Embryonic facial prominence (tissue), 1 donor: ENCODE measurements around the gene APBA1.

ENCODE experiments used
- DNase-seq: peaks from one replicate; pipeline ENCODE4 v3.0.0-alpha.2; 2016; ENCODE audit errors: extremely low spot score

APBA1 gene

DNA sequence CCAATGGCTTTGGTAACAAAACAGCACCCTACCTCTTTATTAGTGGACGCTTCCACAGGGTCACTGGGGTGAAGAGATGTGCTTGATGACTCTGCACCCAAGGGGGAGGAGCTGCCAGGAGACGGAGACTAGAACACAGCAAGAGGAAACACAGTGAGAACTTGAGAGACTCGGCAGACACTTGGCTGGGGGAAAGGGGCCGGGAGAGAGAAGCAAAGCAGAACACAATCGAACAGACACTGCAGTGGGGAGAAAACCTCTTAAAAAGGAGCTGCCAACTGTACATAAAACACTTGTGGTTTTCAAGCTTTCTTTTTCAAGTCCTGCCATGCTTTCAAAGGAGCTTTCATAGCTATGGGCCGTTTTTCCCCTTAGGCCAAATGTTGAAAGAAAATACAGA, 196.2 kb downstream of the APBA1 start:
- DNase-seq: no peak

DNA sequence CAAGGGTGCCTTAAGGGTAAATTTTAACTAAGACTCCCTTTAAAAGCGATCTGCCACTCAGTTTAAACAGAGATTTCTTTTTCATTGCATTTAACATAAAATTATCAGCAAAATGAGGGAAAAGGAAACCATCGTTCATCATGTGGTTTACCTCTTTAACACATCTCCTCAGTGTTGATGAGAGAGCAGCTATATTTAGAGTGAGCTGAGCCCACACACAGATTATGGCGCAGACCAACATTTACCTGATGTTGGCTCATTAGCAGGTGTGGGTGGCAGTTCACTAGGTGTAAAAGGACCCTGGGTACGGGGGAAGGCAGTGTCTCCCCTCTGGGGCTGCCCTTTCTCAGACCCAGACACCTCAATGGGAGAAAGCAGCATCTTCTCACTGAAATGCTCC, 197.3 kb downstream of the APBA1 start:
- no peak for DNase-seq

DNA sequence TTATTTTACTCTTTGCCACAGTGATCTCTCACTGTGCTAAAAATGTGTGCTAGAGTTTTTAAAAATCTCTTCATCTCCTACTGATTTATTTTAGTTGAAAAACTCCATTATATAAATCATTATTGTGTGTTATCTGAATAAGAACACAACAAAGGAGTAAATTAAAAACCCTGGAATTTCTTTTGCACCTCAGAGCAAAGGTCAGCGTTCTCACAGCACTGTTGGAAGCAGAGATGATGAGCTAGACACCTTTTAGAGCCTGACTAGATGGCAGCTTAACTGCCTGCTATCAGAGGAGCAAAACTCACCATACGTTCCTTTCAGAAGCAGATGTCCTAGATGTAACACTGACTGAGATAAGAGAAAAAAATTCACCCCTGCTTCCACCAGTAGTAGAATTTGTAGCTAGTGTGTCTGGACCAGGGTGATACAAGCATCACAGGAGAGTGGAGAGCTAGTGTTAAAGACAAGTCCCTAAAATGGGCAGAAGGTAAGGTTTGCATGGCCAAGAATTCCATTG, 200.0 kb downstream of the APBA1 start:
- no peak for DNase-seq

DNA sequence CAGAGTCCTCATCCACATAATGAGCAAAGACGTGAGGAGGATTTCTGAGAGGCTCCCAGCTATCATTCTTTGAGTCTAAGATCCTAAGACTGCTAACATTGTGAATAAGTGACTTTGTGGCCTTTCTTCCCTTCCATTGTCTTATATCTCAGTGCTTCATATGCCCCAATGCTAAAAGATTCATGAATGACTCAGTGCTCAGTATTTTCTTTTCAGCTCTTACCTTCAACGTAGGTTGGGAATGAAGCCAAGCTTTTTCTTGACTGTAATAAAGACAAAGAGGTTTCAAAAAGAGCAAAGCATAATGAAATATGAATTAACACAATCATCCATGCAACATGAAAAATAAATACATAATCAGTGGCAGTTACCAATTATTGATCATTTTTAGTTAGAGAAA, 200.7 kb downstream of the APBA1 start:
- DNase-seq: no peak

DNA sequence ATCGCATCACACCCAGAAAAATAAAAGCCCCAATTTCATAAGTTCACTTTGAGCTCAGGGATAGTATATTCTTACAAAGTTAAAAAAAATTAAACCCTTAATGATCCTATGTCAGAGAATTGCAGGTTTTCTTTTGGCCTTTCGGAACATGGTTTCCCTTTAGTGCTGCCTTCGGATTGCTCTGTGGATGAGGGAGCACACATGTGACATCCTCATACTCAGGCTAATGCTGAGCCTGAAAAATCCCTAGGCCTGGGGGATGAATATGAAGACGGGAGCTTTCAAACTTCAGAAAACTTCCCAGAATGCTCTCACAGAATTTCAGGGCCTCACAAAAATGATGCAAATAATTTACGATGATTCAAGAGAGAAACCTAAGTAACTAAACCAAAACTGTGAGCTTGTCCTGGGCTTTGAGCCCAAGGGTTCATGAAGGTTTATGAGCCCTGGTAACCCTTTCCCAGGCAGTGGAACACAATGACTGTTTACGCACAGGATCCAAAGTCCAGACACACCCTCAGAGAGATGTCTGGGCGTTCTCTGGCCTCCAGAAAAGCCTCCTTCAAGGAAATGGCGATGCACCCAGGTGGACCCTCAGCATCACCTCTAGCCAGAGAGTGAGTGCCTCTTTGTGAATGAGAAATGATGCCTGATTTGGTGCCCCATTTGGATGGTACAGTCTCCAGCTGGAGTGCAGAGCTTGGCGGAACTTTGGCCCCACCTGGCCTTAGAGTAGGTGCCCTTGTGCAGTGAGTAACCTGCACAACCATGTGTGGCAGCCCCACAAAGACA, 201.8 kb downstream of the APBA1 start:
- no peak for DNase-seq

DNA sequence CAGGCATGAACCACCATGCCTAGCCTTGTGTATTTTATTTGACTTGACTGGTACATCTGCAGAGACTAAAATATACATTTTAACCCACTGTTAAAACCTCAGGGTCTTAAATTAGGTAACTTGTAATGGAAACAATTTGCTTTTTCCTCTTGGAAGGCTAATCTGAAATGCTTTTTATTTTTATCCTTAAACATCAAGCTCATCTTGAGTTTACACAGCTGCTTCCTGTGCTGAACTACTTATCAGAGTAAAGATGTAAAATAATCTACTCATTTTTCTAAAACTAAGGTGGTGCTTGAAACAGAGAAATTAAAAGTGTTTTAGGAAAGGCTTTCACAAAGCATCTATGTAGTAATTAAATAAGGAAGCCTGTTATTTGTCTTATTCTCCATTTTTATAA, 203.0 kb downstream of the APBA1 start:
- DNase-seq: no peak

DNA sequence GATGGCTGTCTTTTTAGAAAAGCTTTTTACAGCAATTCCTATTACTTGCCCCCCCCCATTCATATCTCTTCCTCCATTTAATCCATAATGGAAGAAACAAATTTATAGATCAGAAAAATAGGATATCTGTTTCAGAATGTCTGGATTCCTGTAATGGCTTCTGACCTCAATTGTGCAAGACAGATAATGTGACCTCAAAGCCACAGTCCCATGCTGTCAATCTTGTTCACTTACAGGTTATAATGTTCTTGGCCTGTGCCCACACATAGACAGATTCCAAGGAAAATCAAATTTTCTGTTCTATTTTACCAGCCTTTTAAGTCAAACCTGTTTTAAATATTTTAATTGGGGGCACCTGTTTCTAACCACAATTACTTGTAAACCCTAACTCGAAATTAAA, 203.8 kb downstream of the APBA1 start:
- no peak for DNase-seq

DNA sequence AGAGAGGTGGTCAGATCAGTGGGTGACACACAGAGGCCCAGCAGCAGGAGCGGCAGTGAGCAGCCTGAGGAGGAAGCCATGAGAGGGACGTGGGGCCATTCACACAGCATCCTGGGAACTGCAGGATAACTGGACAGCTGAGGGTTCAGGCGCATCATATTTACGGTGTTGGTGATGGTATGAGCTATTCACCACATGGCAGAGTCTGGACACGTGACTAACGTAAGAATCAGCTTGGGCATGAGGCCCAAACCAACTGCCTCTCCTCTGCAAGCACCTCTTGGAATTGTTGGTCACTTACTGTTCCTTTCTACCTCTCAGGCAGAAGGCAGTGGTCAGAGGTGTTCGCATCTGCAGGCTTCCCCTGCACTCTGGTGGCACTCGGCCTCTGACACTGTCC, 206.0 kb downstream of the APBA1 start:
- no peak for DNase-seq

DNA sequence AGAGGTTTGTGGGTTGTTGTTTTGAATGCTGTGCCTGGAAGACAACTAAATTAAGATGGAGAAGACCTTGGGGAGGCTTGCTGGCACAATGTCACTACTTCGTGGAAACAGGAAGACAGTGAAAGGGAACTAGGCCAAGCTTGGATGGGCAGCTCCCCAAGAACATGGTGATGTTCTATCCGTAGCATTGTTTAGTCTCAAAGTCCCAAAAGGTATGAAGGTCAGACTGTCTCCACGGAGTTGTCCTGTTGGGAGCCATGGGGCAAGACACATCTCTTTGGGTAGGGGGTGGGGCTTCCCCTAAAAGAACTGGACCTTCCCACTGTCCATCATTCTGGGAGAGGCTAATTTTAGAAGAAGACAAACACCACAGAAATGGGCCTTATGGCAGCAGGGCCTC, 206.7 kb downstream of the APBA1 start:
- no peak for DNase-seq

DNA sequence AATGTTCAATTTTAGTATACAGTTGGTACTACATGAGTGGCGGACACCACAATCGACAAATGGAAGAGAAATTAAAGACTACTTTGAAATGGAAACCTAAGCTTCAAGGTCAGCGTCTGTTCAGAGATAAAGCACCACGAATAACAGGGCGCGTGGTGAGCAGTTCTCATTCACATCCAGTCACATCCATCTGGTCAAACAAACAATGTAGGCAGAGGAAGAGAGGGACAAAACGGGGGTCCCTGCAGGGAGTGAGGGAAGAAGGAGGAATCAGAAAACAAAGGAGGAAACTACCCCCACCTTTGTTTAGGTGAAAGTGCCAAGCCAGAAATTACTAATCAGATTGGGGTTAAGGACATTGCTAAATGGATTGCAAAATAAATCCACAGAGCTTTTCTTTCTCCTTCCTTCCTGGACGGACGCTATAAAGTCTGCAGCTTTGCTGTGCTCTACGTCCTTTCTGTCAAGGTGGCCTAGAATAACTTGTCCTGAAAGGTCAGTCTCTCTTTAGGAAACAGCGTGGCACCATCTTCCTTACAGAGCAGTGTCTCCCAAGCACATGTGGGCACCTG, 208.6 kb downstream of the APBA1 start:
- no peak for DNase-seq

DNA sequence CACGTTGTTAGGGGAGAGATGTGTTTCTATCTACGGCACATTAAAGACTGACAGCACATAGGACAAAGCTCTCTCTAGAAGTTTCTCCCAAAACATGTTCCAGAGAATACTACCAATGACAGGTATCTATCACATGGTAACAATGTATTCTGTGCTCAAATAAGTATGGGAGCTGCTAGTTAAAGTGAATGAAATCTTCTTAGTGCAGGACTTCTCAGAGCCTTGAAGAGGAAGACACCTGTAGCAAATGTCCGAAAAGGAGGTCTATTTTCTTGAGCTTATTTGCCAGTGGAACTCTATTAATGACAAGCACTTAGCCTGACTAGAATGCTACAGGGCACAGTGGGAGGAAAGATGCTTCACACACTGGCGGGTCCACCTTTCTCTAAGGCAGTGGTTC, 209.8 kb downstream of the APBA1 start:
- no peak for DNase-seq

DNA sequence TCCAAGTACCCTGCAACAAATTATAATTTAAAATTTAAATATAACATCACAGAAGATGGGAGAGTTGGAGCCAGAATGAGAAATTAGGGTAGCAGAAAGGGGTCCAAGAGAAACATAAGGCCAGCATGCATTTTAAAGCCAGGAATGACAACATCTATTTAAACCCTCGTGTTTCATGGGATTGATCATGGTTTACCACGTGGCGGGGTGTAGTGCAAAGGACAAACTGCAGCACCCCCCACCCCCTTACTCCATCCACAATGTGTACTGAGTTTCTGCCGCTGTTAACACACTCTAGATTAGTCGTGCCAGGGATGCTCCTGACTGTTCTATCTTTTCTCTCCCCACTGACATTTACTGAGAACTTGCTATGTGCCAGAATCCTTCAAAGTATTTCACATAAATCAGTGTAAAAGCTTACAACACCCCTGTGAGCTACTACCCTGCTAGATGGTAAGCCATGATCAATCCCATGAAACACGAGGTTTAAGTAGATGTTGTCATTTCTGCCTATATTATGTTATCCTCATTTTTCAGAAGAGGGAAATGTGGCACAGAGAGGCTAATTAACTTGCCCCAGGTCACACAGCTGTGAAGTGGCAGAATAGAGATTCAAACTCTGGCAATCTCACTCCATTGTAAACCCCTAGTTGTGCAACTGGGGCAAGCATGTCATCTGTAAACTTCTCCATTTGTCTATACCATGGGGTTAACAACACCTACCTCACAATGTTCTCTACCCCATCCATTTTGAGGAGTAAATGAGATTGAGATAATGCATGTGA, 210.9 kb downstream of the APBA1 start:
- DNase-seq: no peak

DNA sequence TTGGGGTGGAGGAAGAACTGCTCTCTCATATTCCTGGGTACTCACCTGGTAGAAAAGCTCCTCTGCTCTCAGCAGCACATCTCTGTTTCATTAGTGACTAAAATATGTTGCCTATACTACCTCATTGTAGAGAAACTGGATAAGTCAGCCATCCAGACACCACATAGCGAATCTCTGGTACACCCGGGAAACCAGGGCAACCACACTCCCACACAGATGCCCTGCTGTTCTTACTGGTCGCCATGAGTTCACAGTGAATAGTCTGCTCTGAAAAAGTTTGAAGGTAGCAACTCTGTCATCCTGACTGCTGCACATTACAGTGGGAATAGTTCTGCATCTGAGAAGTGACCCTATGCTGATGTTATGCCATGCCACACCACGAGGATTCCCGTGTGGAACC, 212.2 kb downstream of the APBA1 start:
- DNase-seq: no peak

DNA sequence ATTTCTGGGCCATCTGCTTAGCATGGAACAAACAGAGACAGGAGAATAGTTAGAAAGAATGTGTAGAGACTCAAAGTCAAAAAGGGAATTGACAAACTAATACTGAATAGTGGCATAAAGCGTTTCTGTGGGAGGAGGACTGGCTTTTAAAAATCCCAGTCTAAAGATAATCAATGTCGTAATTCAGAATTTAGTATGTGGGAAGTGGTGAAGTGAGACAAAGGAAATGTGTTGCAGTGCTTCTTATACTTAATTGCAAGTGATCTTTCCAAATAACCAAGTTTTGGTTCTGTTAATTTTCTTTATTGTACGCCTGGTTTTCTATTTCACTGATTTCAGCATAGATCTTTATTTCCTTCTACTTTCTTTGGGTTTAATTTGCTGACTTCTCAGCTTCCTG, 214.0 kb downstream of the APBA1 start:
- DNase-seq: no peak

DNA sequence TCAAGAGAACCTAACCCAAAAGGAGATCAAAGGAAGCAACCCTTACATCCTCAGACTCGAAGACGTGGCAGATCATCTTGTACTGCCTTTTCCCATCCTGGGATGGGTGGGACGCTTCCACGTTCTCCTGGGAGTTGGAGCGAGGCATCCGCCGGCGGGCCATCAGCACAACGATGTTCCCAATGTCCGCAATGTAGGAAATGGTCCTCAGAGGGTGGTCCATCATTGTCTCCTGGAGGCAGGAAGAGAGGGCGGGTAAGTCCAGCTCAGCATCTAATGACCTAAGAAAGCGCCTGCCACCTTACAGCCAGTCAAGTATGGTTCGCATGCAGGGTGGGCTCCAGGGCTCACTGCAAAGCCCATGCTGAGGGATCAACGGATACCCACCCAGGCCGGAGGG, 216.0 kb downstream of the APBA1 start:
- no peak for DNase-seq

DNA sequence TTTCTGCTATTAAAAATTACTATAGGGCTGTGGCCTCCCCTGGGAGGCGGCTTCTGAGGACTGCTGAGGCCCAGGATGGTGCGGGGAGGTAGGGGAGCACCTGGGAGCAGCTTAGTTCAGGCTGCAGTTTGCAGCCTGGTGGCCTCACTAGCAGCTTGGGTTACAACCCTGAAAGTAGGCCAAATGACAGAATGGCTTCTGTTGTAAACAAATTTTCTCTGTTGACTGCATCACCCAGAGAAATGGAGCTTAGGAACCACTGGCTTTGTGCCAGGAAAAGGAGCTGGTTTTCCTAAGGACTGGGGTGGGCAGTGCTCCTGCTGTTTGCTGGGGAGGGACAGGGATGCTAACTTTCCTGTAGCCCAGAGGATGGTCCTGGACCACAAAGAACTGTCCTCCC, 216.9 kb downstream of the APBA1 start:
- DNase-seq: no peak

DNA sequence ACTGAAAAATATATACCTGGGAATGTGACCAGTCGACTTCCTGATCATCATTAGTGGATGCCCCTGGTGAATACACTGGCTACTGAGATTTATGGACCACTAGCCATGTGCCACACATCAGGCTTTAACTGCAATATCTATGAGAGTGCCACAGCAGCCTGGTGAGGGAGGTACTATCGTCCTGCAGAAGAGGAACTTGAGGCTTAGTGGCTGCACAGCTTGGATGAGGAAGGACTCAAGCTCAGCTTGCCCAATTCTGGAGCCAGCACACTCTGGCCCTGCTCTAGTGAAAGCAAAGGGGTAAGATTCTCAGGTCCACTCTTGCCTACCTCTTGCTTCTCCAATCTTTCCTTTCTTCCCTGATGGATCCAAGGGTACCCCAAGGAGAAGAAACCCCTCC, 217.8 kb downstream of the APBA1 start:
- DNase-seq: no peak

DNA sequence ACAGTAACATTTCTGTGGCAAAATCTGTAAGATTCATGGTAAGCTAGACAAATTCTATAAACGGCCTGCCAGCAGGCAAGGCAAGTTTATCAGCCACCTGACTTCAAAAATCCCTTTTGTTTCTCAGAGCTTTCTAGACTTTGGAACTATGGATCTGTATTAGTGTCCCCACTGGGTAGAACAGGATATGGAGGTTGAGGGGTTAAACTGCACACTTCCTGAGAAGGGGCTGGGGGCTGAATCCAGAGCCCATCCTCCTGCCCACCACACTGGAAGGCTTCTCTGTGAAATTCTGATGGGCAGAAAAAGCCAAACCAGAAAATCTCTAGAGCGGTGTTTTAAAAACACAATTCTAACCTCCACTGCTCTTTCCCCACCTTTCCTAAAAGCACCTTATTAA, 218.4 kb downstream of the APBA1 start:
- DNase-seq: no peak

DNA sequence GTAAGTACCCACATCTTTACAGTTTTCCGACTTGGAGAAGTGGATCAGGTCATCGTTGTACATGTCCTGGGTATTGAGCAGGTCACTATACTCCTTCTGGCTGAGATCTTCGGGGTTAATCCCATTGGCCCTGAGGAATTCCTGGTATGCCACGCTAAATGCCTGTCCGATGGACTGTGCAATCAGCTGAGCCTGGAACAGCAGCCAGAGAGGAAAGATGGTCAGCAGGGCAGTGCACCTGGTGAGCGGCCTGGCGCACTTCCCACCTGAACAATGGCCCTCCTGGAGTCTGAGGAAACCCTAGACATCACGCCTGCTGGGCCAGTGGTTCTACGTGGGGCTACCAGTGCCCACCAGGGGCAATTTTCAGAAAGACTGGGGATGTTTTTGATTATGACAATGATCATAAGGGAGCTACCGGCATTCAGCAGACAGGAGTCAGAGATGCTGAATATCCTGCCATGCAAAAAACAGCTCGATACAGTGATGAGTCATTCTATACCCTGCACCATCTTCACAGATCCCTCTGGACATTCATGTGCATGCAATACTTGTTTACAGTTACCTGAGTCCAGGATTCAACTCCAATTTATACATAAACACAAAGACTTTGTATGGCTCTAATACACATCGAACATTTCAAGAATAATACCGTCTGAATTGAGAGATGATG, 219.9 kb downstream of the APBA1 start:
- DNase-seq: no peak

DNA sequence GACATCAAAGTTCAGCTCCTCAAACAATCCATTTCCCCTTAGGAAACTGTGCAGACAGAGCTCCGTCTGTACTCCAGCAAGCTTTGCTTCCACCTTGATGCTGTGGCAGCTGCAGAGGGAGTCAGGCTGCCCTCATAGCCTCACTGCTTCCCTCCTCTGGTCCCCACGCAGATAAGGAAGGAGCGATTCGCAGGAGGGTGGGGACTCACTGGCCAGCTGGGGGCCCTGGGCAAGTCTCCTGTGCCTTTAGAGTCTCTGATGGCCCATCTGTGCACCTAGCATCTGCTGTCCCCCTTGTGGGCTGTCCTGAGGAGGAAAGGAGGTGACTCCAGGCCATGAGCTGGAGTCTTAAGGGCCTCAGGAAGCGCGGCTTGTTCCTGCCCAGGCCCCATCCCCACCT, 225.7 kb downstream of the APBA1 start:
- DNase-seq: no peak

DNA sequence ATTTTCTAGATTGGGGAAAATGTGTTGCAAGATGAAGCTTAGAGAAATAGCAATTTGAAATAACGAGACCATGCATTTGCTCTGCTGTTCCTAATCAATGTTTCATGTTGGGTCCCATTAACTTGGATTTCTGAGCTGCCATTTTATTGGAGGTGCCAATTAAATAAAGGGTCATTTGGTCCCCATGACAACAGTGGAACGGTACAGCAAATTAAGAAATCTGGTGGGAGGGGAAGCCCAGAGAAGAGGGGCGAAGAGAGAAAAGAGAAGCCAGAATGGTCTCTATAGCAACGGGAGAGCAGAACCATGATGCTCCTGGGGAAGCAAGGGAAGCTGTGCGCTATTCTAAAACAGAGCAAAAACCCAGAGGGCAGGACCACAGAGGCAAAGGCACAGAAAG, 226.9 kb downstream of the APBA1 start:
- no peak for DNase-seq

DNA sequence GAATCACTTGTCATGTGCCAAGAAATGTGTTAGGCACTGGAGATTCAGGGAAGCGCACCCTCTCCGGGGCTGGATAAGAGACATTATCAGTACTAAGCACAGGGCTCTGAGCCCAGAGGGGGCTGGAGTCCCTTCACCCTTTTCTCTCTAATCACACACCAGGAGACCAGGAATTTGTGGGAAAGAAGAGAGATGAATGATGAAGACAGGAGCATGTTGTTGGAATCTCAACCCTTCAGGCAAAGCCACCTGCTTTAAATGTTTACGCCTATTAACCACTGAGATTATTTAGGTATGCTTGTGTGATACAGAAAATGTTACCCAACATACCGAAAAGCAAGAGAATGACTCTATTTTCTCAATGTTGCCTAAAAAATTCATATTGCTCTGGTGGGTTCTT, 227.4 kb downstream of the APBA1 start:
- no peak for DNase-seq
